HepG2 (cell line): ENCODE data around the gene CAMTA1. TPM values are rescaled to one million over a fixed set of nuclear protein-coding genes. Genes with fewer than 3 reads are reported as not detected.

Experiments
- ATF5 ChIP-seq: sonication (generic); formaldehyde crosslinking; IDR thresholded peaks from 2 replicates; pipeline ENCODE4 v1.4.0; 2020; ENCODE audit warnings: mild to moderate bottlenecking, low read depth, missing genetic modification reagents
- CREM ChIP-seq, 2 experiments: sonication (generic) in 1 of 2; formaldehyde crosslinking in 1 of 2; IDR thresholded peaks; 2 replicates each; pipeline versions ENCODE4 v1.4.0 to v1.6.1; 2016 to 2020; ENCODE audit warnings: antibody characterized with exemption in 1 of 2, mild to moderate bottlenecking in 1 of 2, missing genetic modification reagents in 1 of 2
- FOXA1 ChIP-seq, 2 experiments: fragments of 450-650 bp in 1 of 2; sonication (generic) in 1 of 2; formaldehyde crosslinking in 1 of 2; IDR thresholded peaks; 2 replicates each; pipeline versions ENCODE4 v1.4.0 to v1.6.1; 2016 to 2020; ENCODE audit warnings: missing genetic modification reagents in 1 of 2
- HNRNPL ChIP-seq: fragments of 200-400 bp; formaldehyde crosslinking; IDR thresholded peaks from 2 replicates; pipeline ENCODE4 v1.6.1; 2017; ENCODE audit warnings: mild to moderate bottlenecking, low read depth, low read length
- MEIS2 ChIP-seq: sonication (generic); formaldehyde crosslinking; IDR thresholded peaks from 2 replicates; pipeline ENCODE4 v1.9.0; 2021; ENCODE audit warnings: mild to moderate bottlenecking, missing genetic modification reagents
- MYC ChIP-seq: sonication (generic); formaldehyde crosslinking; IDR thresholded peaks from 2 replicates; pipeline ENCODE4 v1.9.0; 2021; ENCODE audit warnings: missing genetic modification reagents, borderline replicate concordance
- NR3C1 ChIP-seq: sonication (generic); formaldehyde crosslinking; IDR thresholded peaks from 2 replicates; pipeline ENCODE4 v1.4.0; 2020; ENCODE audit warnings: missing genetic modification reagents
- ONECUT2 ChIP-seq: sonication (generic); formaldehyde crosslinking; IDR thresholded peaks from 2 replicates; pipeline ENCODE4 v1.4.0; 2020; ENCODE audit warnings: missing genetic modification reagents
- PAXIP1 ChIP-seq: sonication (generic); formaldehyde crosslinking; conservative IDR thresholded peaks from 2 replicates; pipeline ENCODE4 v1.4.0; 2020; ENCODE audit warnings: mild to moderate bottlenecking, missing genetic modification reagents, moderate library complexity
- RNF219 ChIP-seq: sonication (generic); formaldehyde crosslinking; IDR thresholded peaks from 2 replicates; pipeline ENCODE4 v1.5.0; 2020; ENCODE audit warnings: mild to moderate bottlenecking, missing genetic modification reagents
- SCMH1 ChIP-seq: sonication (generic); formaldehyde crosslinking; IDR thresholded peaks from 2 replicates; pipeline ENCODE4 v1.9.0; 2021; ENCODE audit warnings: missing genetic modification reagents, mild to moderate bottlenecking, borderline replicate concordance
- SIX4 ChIP-seq: sonication (generic); formaldehyde crosslinking; IDR thresholded peaks from 2 replicates; pipeline ENCODE4 v1.4.0; 2020; ENCODE audit warnings: missing genetic modification reagents
- SMYD3 ChIP-seq: sonication (generic); formaldehyde crosslinking; IDR thresholded peaks from 2 replicates; pipeline ENCODE4 v1.8.1; 2023; ENCODE audit warnings: mild to moderate bottlenecking, missing genetic modification reagents
- SP140L ChIP-seq: sonication (generic); formaldehyde crosslinking; IDR thresholded peaks from 2 replicates; pipeline ENCODE4 v1.4.0; 2020; ENCODE audit warnings: missing genetic modification reagents, borderline replicate concordance
- TBP ChIP-seq: sonication (generic); formaldehyde crosslinking; IDR thresholded peaks from 2 replicates; pipeline ENCODE4 v1.5.0; 2020; ENCODE audit warnings: missing genetic modification reagents
- WIZ ChIP-seq: sonication (generic); formaldehyde crosslinking; IDR thresholded peaks from 2 replicates; pipeline ENCODE4 v1.5.1; 2020; ENCODE audit warnings: mild to moderate bottlenecking, missing genetic modification reagents
- ZBTB8A ChIP-seq: sonication (generic); formaldehyde crosslinking; IDR thresholded peaks from 2 replicates; pipeline ENCODE4 v1.4.0; 2020; ENCODE audit warnings: mild to moderate bottlenecking, low read depth, missing genetic modification reagents, borderline replicate concordance
- ZFP41 ChIP-seq: sonication (generic); formaldehyde crosslinking; IDR thresholded peaks from 2 replicates; pipeline ENCODE4 v1.4.0; 2020; ENCODE audit warnings: mild to moderate bottlenecking, missing genetic modification reagents, borderline replicate concordance
- ZKSCAN1 ChIP-seq: fragments of 150-350 bp; IDR thresholded peaks from 2 replicates; pipeline ENCODE4 v1.6.1; 2014; ENCODE audit warnings: low read length
- ZNF263 ChIP-seq: sonication (generic); formaldehyde crosslinking; IDR thresholded peaks from 2 replicates; pipeline ENCODE4 v1.4.0; 2020; ENCODE audit warnings: missing genetic modification reagents
- ZNF670 ChIP-seq: sonication (generic); formaldehyde crosslinking; IDR thresholded peaks from 2 replicates; pipeline ENCODE4 v1.8.0; 2022; ENCODE audit warnings: mild to moderate bottlenecking, missing genetic modification reagents, borderline replicate concordance
- ZSCAN29 ChIP-seq: sonication (generic); formaldehyde crosslinking; conservative IDR thresholded peaks from 2 replicates; pipeline ENCODE4 v1.4.0; 2020; ENCODE audit warnings: mild to moderate bottlenecking, missing genetic modification reagents
- ZUFSP ChIP-seq: sonication (generic); formaldehyde crosslinking; IDR thresholded peaks from 2 replicates; pipeline ENCODE4 v1.9.0; 2021; ENCODE audit warnings: missing genetic modification reagents, mild to moderate bottlenecking, borderline replicate concordance
- polyA plus RNA-seq, 8 experiments: library from polyadenylated mRNA; depleted of rRNA in 3 of 8; stranded (reverse) in 7 of 8; unstranded in 1 of 8; fragments of >200 nt; fragmentation: Illumina TruSeq in 4 of 8; extraction: Trizol in 4 of 8; gene quantifications; 2 replicates each; pipeline versions ENCODE4 v1.2.1 to v1.2.3, GENCODE V29; 2011 to 2016; ENCODE audit warnings: low read depth in 4 of 8, missing spikeins in 1 of 8, mixed read lengths in 1 of 8; ENCODE audit not compliant: insufficient read depth in 1 of 8
- total RNA-seq, 5 experiments: library from RNA; depleted of rRNA; stranded (reverse); fragments of >200 nt; fragmentation: Illumina TruSeq; extraction: Trizol; gene quantifications; 2 replicates each; pipeline ENCODE4 v1.2.3, GENCODE V29; 2016; ENCODE audit warnings: low read depth in 1 of 5

The CAMTA1 gene
- total and polyA plus RNA-seq, 2 of the 13 experiments (the other 11 are each of a cell fraction or from before 2014, with no cell fraction given), result 25.0 to 36.4 TPM

- TF ChIP-seq ZBTB8A (CRISPR knock-in tag) (no peak), ZNF263 (CRISPR knock-in tag) (no peak), FOXA1 (IDR thresholded peaks at IDR 0.05) (no peak), FOXA1 (CRISPR knock-in tag; IDR thresholded peaks at IDR 0.05) (0 out of 2 replicates have a peak, but pooled peaks have one; percentile 4), ONECUT2 (no peak), WIZ (no peak), SMYD3 (CRISPR knock-in tag) (no peak), RNF219 (CRISPR knock-in tag) (no peak), ZKSCAN1 (peak; percentile 99), NR3C1 (no peak), ZSCAN29 (CRISPR knock-in tag) (no peak), HNRNPL (no peak), ZUFSP (no peak), ATF5 (CRISPR knock-in tag) (no peak), TBP (CRISPR knock-in tag) (no peak), ZNF670 (CRISPR knock-in tag) (no peak), ZFP41 (CRISPR knock-in tag) (no peak), SIX4 (CRISPR knock-in tag) (no peak), SCMH1 (CRISPR knock-in tag) (no peak), PAXIP1 (CRISPR knock-in tag) (no peak), MEIS2 (no peak), SP140L (no peak), CREM (IDR thresholded peaks at IDR 0.05) (no peak), CREM (CRISPR knock-in tag; IDR thresholded peaks at IDR 0.05) (no peak), MYC (CRISPR knock-in tag) (no peak)
These were observed 932.6 kb downstream of the CAMTA1 start (continued) for GRCh38 chr1:7717748-7718368.
